GM12872 (cell line): ENCODE measurements around the gene ACE.

ENCODE experiments used
- CTCF ChIP-seq: IDR thresholded peaks from 3 replicates; pipeline ENCODE4 v1.5.1; 2011; ENCODE audit warnings: low read depth, mild to moderate bottlenecking, low read length, moderate library complexity; ENCODE audit not compliant: insufficient read depth

Gene ACE

GRCh38 chr17:63523253-63523855 lies 46.5 kb downstream of the ACE start, which contains the start of gene KCNH6:
KCNH6 (plus strand) TSS chr17:63523358; CDS start chr17:63523414, 56 bp downstream.
- no peak for TF ChIP-seq CTCF

GRCh38 chr17:63524051-63524450 lies 47.2 kb downstream of the ACE start:
- TF ChIP-seq CTCF: no peak

- no peak for TF ChIP-seq CTCF
Measured at GRCh38 chr17:63525190-63525946, 48.5 kb downstream of the ACE start.

GRCh38 chr17:63526861-63527260 lies 50.0 kb downstream of the ACE start:
- TF ChIP-seq CTCF: no peak

- TF ChIP-seq CTCF: no peak
Measured at GRCh38 chr17:63528183-63528582, 51.3 kb downstream of the ACE start.

GRCh38 chr17:63529711-63530556 lies 53.1 kb downstream of the ACE start:
- TF ChIP-seq CTCF: no peak

- no peak for TF ChIP-seq CTCF
Measured at GRCh38 chr17:63530557-63531021, 53.7 kb downstream of the ACE start.
